ENCODE data around the gene GPHA2.

DNA sequence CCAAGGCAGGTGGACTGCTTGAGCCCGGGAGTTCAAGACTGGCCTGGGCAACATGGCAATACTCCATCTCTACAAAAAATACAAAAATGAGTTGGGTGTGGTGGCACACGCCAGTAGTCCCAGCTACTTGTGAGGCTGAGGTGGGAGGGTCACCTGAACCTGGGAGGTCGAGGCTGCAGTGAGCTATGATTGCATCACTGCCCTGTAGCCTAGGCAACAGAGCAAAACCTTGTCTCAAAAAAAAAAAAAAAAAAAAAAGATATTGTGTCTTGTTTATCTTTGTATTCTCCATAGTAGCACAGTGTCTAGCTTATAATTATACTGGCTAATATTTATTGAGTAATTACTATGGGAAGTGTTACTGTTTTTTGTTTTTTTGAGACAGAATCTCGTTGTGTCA lies 15.8 kb upstream of the GPHA2 start:
- TF ChIP-seq, protein P1, sequence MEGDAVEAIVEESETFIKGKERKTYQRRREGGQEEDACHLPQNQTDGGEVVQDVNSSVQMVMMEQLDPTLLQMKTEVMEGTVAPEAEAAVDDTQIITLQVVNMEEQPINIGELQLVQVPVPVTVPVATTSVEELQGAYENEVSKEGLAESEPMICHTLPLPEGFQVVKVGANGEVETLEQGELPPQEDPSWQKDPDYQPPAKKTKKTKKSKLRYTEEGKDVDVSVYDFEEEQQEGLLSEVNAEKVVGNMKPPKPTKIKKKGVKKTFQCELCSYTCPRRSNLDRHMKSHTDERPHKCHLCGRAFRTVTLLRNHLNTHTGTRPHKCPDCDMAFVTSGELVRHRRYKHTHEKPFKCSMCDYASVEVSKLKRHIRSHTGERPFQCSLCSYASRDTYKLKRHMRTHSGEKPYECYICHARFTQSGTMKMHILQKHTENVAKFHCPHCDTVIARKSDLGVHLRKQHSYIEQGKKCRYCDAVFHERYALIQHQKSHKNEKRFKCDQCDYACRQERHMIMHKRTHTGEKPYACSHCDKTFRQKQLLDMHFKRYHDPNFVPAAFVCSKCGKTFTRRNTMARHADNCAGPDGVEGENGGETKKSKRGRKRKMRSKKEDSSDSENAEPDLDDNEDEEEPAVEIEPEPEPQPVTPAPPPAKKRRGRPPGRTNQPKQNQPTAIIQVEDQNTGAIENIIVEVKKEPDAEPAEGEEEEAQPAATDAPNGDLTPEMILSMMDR (IDR thresholded peaks at IDR 0.05; ENCODE audit: insufficient read depth, low read depth, low read length) = no peak
- no peak for TF ChIP-seq EZH2 (IDR thresholded peaks at IDR 0.05; ENCODE audit: insufficient read depth, low read length)
